Transverse colon (tissue), 3 donors: ENCODE measurements around the gene BRF1.
A peak's percentile ranks its signal among the peaks of the same experiment; 100 is the strongest.

Source experiments
- EP300 ChIP-seq: sonication (generic); formaldehyde crosslinking; IDR thresholded peaks from one replicate; pipeline ENCODE4 v1.6.1; 2017; ENCODE audit warnings: antibody characterized with exemption, low read depth
- POLR2AphosphoS5 ChIP-seq, 3 donors: sonication (generic); formaldehyde crosslinking; IDR thresholded peaks; one replicate each; pipeline ENCODE4 v1.6.1; 2016; ENCODE audit warnings: antibody characterized with exemption in 3 of 3

DNA sequence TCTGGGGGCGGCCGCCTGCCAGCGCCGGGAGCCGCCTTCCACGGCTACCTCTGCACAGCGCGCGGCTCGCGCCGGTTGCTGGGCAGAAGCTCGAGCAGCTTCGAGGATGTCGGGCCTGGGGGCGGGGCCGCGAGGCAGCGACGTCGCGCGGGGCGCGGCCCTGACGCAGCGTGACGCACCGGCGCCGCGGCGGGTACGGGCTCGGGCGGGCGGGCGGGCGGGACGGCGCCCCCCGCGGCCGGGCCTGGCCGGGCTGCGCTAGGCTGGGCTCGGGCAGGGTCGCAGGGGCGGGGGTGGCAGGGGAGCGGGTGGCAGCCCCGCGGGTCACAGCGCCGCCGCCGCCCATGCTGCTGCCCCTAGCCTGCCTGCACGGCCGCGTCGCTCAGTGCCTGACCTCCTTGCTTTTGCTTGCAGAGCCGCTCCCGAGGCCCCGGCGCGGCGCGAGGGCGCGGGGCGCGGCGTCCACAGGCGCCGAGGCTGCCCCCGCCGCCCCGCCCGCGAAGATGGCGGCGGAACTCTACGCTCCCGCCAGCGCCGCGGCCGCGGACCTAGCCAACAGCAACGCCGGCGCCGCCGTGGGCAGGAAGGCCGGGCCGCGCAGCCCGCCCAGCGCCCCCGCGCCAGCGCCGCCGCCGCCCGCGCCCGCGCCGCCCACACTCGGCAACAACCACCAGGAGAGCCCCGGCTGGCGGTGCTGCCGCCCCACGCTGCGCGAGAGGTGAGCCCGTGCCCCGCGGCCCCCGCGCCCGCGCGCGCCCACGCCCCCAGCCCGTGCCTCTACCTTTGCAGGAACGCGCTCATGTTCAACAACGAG, 52.2 kb downstream of the BRF1 start, which contains the start of gene BTBD6:
- TF ChIP-seq POLR2AphosphoS5 (IDR thresholded peaks at IDR 0.05) (peak; percentile 54 to 77 (median 77)), EP300 (no peak)
